ENCODE measurements around the gene CHRDL2.
"Not testable (repeated sequence)": the region's sequence is repeated elsewhere in the genome, so short reads cannot be mapped to it uniquely, and the experiment has no call there.

CHRDL2 gene

DNA sequence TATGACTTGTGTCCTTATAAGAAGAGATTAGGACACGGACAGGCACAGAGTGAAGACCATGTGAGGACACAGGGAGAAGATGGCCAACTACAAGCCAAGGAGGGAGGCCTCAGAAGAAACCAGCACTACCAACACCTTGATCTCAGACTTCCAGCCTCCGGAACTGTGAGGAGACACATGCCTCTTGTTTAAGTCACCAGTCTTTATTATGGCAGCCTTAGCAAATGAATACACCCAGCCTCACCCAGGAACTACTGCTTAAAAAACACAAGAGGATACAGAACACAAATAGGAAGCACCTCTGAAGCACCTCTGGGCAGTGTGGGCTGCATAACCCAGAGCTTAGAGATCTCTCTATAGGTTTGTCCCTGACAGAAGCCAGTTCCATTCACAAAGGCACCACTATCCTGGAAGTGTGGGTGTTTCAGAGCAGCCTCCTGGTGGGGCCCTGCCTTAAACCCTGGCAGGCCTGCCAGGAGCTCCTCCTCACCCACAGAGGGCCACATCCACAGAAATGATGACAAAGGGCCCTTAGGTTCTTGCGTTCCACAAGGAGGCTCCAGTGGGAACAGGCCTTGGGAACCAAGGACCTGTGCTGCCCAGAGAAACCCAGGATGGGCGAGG is 58.8 kb downstream of the CHRDL2 start:
- Histone ChIP-seq H3K27ac (ENCODE audit: low read length) (no peak overlapping the region), H3K9me3 (ENCODE audit: insufficient read depth, low read depth, low read length) (no peaks in the 10 kb centered on the region), H3K36me3 (ENCODE audit: insufficient read depth, low read depth, low read length) (no peaks in the 10 kb centered on the region), H3K27me3 (ENCODE audit: insufficient read depth, low read length) (no peaks in the 10 kb centered on the region), H3K9ac (ENCODE audit: low read depth, low read length) (no peak overlapping the region), H3K4me1 (ENCODE audit: insufficient read depth, low read length) (no peaks in the 10 kb centered on the region; the same call in 1 of the 2 replicates), H3K4me3 (ENCODE audit: low read length) (no peak overlapping the region)

DNA sequence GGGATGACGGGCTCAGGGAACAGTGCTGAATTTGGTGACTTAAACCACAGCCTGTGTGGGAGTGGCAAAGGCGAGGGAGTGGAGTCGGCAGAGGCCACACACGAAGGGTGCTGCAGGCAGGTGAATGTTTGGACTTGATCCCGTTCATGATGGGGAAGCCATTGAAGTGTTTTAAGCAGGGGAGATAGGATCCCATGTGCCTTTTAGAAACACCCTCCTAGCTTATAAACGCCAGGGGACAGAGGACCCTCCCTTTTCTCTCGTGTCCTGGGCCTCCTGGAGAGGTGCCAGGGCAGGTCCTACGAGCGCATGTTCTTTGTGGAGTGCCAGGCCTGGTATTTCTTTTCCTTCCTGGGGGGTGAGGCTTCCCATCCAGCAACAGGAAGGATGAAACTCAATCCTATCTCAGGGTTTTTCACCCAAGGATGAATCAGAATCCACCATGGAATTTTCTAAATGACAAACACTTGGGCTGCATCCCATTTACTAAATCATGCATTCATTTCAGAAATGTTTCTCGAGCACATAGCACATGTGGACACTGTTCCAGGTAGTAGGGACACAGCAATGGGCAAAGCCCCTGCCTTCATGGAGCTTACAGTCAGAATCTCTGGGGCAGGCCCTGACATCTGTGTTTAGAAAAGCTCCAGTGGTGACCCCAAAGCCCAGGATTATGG is 59.6 kb downstream of the CHRDL2 start:
- no peaks in the 10 kb centered on the region for H3K9me3 ChIP-seq (ENCODE audit: insufficient read depth, low read depth, low read length)
- no peak overlapping the region for H3K27ac ChIP-seq (ENCODE audit: low read length)
- no peak overlapping the region for H3K9ac ChIP-seq (ENCODE audit: low read depth, low read length)
- H3K4me1 ChIP-seq (ENCODE audit: insufficient read depth, low read length), result no peaks in the 10 kb centered on the region; the same call in 1 of the 2 replicates
- H3K36me3 ChIP-seq (ENCODE audit: insufficient read depth, low read depth, low read length), result no peaks in the 10 kb centered on the region
- no peak overlapping the region for H3K4me3 ChIP-seq (ENCODE audit: low read length)
- H3K27me3 ChIP-seq (ENCODE audit: insufficient read depth, low read length), result no peaks in the 10 kb centered on the region

DNA sequence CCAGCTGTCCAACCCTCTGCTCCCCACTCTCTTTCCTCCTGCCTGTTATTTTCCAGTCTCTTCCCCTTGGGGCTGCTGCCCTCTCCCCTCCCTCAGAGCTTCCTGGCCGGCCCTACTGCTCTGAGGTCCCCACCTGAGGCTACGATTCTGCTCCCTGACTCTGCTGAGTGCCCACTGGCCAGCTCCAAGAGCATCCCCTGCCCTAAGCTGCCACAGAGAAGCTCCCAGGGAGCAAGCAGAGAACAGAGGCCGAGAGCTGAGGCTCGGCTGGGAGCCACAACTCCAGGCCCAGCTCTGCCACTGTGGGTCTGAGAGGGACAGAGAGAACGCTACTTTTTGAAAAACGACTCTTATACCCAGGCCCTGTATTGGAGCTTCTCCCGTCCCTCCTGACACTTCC is 61.1 kb downstream of the CHRDL2 start:
- no peaks in the 10 kb centered on the region for H3K27me3 ChIP-seq (ENCODE audit: insufficient read depth, low read length)
- H3K9me3 ChIP-seq (ENCODE audit: insufficient read depth, low read depth, low read length), result no peaks in the 10 kb centered on the region
- no peak overlapping the region for H3K9ac ChIP-seq (ENCODE audit: low read depth, low read length)
- H3K4me1 ChIP-seq (ENCODE audit: insufficient read depth, low read length), result no peaks in the 10 kb centered on the region; the same call in 1 of the 2 replicates
- H3K4me3 ChIP-seq (ENCODE audit: low read length), result no peak overlapping the region
- no peaks in the 10 kb centered on the region for H3K36me3 ChIP-seq (ENCODE audit: insufficient read depth, low read depth, low read length)
- no peak overlapping the region for H3K27ac ChIP-seq (ENCODE audit: low read length)

DNA sequence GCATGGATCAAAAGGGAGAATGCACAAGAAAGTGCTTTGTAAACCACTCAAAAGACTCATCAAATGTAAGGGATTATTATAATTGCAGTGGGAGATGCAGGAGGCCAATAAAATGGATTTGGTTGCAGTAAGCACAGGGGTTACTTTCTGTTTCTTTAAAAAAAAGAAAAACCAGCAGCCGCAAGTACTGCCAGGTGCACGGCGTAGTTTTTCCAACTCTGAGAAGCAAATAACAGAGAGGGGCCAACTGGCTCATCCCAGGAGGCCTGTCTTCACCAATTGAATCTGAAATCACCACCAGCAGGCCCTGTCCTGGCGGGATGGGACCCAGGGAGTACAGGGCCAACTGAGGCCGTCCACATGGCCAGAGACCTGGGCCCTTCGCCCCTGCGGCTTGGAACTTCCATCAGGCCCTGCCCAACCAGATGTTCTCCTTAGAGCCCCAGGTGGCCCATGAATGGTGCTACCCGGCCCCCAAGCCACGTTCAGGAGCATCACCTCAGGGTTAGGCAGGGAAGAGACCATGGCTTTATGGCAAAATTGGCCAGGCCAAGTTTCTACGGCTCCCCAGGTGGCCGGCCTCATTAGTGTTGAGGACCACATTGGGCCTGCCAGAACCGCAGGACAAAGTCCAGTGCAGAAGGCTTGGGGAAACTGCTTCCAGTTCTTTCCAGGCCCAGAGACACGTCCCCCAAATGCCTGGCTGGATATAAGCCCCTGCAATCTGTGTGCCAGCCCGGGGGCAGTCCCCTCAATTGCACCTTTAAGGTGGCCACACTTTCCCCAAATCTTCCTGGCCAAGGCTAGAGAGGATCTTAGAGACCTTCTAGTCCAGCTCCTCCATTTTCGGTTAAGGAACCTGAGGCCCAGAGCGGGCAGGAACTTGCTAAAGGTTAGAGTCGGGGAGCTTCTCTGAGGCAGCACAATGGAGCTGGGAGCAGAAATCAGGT is 61.7 kb downstream of the CHRDL2 start:
- H3K27me3 ChIP-seq (ENCODE audit: insufficient read depth, low read length), result no peaks in the 10 kb centered on the region
- no peaks in the 10 kb centered on the region for H3K9me3 ChIP-seq (ENCODE audit: insufficient read depth, low read depth, low read length)
- no peak overlapping the region for H3K27ac ChIP-seq (ENCODE audit: low read length)
- no peak overlapping the region for H3K9ac ChIP-seq (ENCODE audit: low read depth, low read length)
- H3K36me3 ChIP-seq (ENCODE audit: insufficient read depth, low read depth, low read length), result no peaks in the 10 kb centered on the region
- H3K4me3 ChIP-seq (ENCODE audit: low read length), result no peak overlapping the region
- H3K4me1 ChIP-seq (ENCODE audit: insufficient read depth, low read length), result no peaks in the 10 kb centered on the region; the same call in 1 of the 2 replicates

DNA sequence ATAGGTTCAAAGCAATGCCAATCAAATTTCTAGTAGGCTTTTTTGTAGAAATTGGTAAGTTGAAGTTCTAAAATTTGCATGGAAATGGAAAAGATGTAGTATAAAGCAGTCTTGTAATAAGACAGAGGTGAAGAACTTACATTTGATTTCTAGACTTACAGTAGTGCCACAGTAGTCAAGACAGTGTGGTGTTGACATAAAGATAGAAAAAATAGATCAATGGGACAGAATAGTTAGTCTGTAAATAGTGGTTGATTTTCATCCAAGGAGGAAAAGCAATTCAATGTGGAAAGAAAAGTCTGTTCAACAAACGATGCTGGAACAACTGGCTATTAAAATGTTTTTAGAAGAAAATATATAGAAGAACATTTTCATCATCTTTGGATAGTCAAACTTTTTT is 67.9 kb downstream of the CHRDL2 start:
- H3K9ac ChIP-seq (ENCODE audit: low read depth, low read length), result no peak overlapping the region
- no peak overlapping the region for H3K4me3 ChIP-seq (ENCODE audit: low read length)
- H3K36me3 ChIP-seq (ENCODE audit: insufficient read depth, low read depth, low read length), result no peaks in the 10 kb centered on the region
- H3K27ac ChIP-seq (ENCODE audit: low read length), result no peak overlapping the region
- H3K9me3 ChIP-seq (ENCODE audit: insufficient read depth, low read depth, low read length), result peaks cover 4% of the 10 kb centered on the region; the same call in 1 of the 2 replicates
- H3K4me1 ChIP-seq (ENCODE audit: insufficient read depth, low read length), result no peaks in the 10 kb centered on the region; the same call in 1 of the 2 replicates
- no peaks in the 10 kb centered on the region for H3K27me3 ChIP-seq (ENCODE audit: insufficient read depth, low read length)

DNA sequence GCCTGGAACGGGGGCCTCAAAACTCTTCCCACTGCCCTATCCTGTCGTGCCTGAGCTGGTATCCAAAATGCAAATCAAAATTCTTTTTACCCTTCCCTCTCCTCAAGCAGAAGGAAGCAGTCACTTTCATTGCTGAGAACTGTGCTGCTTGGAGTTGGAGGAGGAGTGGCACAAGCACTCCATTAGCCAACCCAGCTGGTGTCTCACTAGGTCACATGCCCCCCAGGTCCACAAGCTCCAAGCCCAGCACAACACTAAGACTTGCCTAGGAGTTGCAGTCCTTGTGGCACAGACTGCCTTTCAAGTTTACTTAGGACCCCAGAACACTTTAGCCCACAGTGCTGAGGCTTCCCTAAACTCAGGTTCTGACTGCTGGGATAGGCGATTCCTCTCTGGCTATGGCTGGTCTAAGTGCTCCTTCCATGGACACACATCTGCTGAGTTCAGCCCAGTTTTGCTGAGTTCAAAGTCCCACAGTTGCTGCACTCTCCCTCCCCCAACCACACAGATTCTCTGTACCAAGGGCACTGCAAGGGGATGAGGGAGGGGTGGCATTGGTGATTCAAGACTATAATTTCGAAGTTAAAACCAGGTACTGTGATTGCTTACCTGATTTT is 68.6 kb downstream of the CHRDL2 start:
- Histone ChIP-seq H3K36me3 (ENCODE audit: insufficient read depth, low read depth, low read length) (no peaks in the 10 kb centered on the region), H3K4me1 (ENCODE audit: insufficient read depth, low read length) (no peaks in the 10 kb centered on the region; the same call in 1 of the 2 replicates), H3K4me3 (ENCODE audit: low read length) (no peak overlapping the region), H3K27me3 (ENCODE audit: insufficient read depth, low read length) (no peaks in the 10 kb centered on the region), H3K9ac (ENCODE audit: low read depth, low read length) (no peak overlapping the region), H3K9me3 (ENCODE audit: insufficient read depth, low read depth, low read length) (peaks cover 4% of the 10 kb centered on the region; the same call in 1 of the 2 replicates), H3K27ac (ENCODE audit: low read length) (no peak overlapping the region)

DNA sequence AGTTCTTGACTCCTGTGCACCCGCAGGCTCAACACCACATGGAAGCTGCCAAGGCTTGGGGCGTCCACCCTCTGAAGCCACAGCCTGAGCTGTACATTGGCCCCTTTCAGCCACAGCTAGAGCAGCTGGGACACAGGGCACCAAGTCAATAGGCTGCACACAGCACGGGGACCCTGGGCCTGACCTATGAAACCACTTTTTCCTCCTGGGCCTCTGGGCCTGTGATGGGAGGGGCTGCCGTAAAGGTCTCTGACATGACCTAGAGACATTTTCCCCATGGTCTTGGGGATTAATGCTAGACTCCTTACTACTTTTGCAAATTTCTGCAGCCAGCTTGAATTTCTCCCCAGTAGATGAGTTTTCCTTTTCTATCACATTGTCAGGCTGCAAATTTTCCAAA is 72.1 kb downstream of the CHRDL2 start:
- H3K4me1 ChIP-seq (ENCODE audit: insufficient read depth, low read length); H3K36me3 ChIP-seq (ENCODE audit: insufficient read depth, low read depth, low read length); H3K9ac ChIP-seq (ENCODE audit: low read depth, low read length); H3K9me3 ChIP-seq (ENCODE audit: insufficient read depth, low read depth, low read length); H3K27me3 ChIP-seq (ENCODE audit: insufficient read depth, low read length); H3K27ac ChIP-seq (ENCODE audit: low read length); H3K4me3 ChIP-seq (ENCODE audit: low read length): not testable (repeated sequence)

DNA sequence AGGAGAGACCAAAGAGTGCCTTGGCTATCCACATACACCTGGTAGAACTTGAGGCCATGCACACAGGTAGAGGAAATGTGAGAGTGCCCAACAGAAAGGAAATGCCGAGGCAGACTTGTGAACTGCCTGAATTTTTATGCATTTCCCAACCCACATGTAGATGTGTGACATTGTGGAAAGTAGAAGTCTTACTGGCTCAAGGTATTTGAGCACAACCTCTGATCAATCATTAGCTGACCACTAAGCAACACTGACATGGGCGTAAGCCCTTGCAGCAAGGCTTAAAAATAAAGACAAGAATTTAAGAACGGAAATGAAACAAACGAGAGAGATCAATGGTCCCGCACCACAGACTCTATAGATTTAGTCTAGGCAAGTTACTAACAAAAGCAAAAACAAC is 76.2 kb downstream of the CHRDL2 start:
- Histone ChIP-seq H3K9me3 (ENCODE audit: insufficient read depth, low read depth, low read length) (peaks cover 4% of the 10 kb centered on the region; the same call in 1 of the 2 replicates), H3K4me1 (ENCODE audit: insufficient read depth, low read length) (no peaks in the 10 kb centered on the region), H3K4me3 (ENCODE audit: low read length) (no peak overlapping the region), H3K9ac (ENCODE audit: low read depth, low read length) (no peak overlapping the region), H3K27ac (ENCODE audit: low read length) (no peak overlapping the region), H3K27me3 (ENCODE audit: insufficient read depth, low read length) (no peaks in the 10 kb centered on the region), H3K36me3 (ENCODE audit: insufficient read depth, low read depth, low read length) (peaks cover 4% of the 10 kb centered on the region; the same call in 1 of the 2 replicates)

DNA sequence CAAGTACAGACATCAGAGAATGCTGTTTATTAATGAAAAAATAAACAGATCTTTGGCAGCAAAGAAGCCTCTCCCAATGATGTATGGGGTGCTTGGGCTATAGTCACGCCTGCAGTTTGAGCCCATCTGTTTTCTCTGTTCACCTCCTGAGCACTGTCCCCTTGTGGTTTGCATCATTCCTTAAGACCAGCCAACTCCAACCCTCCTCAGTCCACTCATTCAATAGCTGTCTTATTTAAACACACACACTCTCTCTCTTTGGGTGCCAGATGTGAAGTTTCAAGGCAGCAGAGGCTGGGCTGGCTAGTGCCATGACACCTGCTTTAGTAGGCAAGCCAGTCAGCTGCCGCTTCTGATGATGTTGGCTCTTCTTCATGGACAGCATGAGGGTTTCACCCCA is 80.7 kb downstream of the CHRDL2 start:
- Histone ChIP-seq H3K9ac (ENCODE audit: low read depth, low read length) (no peak overlapping the region), H3K27ac (ENCODE audit: low read length) (no peak overlapping the region), H3K4me1 (ENCODE audit: insufficient read depth, low read length) (no peaks in the 10 kb centered on the region), H3K9me3 (ENCODE audit: insufficient read depth, low read depth, low read length) (no peaks in the 10 kb centered on the region), H3K4me3 (ENCODE audit: low read length) (no peak overlapping the region), H3K27me3 (ENCODE audit: insufficient read depth, low read length) (no peaks in the 10 kb centered on the region), H3K36me3 (ENCODE audit: insufficient read depth, low read depth, low read length) (peaks cover 9% of the 10 kb centered on the region; the same call in 1 of the 2 replicates)

DNA sequence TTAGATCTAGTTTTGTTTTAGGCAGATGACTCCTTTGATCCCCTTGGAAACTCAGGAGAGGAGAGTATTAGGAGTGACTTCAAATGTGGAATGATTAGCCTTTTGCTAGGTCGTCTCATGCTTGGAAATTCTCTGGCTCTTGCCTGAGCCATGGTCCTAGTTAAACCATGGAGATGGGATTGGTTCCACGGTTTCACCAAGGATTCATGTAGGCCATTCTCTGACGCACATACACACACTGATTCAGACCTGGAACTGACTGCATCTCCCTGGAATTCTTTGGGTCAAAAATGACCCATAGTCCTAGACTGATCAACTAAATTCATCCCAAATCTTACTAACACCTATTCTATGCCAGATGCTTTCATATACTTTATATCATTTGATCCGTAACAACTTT is 82.3 kb downstream of the CHRDL2 start:
- Histone ChIP-seq H3K4me1 (ENCODE audit: insufficient read depth, low read length) (no peaks in the 10 kb centered on the region), H3K9ac (ENCODE audit: low read depth, low read length) (no peak overlapping the region), H3K4me3 (ENCODE audit: low read length) (no peak overlapping the region), H3K27me3 (ENCODE audit: insufficient read depth, low read length) (no peaks in the 10 kb centered on the region), H3K27ac (ENCODE audit: low read length) (no peak overlapping the region), H3K36me3 (ENCODE audit: insufficient read depth, low read depth, low read length) (peaks cover 16% of the 10 kb centered on the region; the same call in 1 of the 2 replicates), H3K9me3 (ENCODE audit: insufficient read depth, low read depth, low read length) (no peaks in the 10 kb centered on the region)

DNA sequence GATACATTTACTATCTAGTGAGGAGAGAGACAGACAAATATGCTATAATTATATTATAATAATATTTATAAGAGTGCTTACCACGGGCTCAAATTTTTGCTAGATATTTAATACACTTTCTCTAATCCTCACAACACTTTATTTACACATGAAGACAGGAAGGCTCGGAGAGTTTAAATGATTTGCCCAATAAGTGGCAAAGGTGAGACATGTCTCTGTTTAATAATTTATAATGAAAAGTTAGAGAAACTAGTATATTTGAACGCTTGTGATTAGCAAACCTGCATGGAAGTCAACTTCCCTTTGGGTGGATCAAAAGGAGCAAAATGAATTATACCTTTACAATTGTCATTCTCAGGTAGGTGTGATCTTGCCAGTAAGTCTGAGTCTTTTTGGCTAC is 83.4 kb downstream of the CHRDL2 start:
- Histone ChIP-seq H3K9ac (ENCODE audit: low read depth, low read length) (no peak overlapping the region), H3K9me3 (ENCODE audit: insufficient read depth, low read depth, low read length) (no peaks in the 10 kb centered on the region), H3K27me3 (ENCODE audit: insufficient read depth, low read length) (no peaks in the 10 kb centered on the region), H3K27ac (ENCODE audit: low read length) (no peak overlapping the region), H3K4me1 (ENCODE audit: insufficient read depth, low read length) (no peaks in the 10 kb centered on the region), H3K4me3 (ENCODE audit: low read length) (no peak overlapping the region), H3K36me3 (ENCODE audit: insufficient read depth, low read depth, low read length) (peaks cover 18% of the 10 kb centered on the region; the same call in 1 of the 2 replicates)
